Lower leg skin (tissue), 3 donors: Measurements from ENCODE around the gene NASP.

Experiments used
- POLR2A ChIP-seq, 2 donors: fragments of 450-650 bp; IDR thresholded peaks; one replicate each; pipeline ENCODE4 v1.6.1; 2016 to 2017; ENCODE audit warnings: antibody characterized with exemption in 2 of 2, mild to moderate bottlenecking in 1 of 2, moderate library complexity in 1 of 2
- TF ChIP-seq, protein P1 (sequence below), 3 donors: fragments of 450-650 bp; IDR thresholded peaks; one replicate each; pipeline ENCODE4 v1.5.1; 2016; ENCODE audit warnings: antibody characterized with exemption in 3 of 3, mild to moderate bottlenecking in 3 of 3, moderate library complexity in 2 of 3

DNA sequence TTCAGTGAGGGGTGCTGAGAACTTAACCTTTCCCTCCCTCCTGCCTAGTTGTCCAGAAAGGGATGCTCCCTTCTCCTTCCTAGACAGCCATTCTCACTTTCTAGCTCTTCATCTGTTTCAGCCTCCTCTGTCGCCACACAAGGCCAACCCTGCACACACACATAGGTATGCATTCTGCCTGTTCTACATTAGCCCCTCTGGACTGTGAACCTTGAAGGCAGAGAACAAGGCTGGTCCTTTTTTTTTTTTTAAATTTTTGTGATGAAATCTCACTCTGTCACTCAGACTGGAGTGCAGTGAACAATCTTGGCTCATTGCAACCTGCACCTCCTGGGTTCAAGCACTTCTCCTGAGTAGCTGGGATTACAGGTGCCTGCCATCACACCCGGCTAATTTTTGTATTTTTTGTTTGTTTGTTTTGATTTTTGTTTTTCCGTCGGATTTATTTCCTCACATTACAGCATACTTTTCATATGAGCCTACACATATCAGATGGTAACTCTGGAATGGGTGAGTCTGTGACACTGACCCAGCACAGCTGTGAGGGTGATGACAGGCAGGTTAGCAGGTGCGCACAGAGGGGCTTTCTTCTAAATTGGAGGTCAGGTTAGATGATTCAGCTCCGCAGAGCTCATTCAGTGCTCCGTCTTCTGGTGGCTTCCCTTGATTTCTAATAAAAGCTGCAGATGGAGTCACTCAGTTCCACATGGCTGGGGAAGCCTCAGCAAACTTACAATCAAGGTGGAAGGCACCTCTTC, 38.1 kb upstream of the NASP start:
- TF ChIP-seq, protein P1, sequence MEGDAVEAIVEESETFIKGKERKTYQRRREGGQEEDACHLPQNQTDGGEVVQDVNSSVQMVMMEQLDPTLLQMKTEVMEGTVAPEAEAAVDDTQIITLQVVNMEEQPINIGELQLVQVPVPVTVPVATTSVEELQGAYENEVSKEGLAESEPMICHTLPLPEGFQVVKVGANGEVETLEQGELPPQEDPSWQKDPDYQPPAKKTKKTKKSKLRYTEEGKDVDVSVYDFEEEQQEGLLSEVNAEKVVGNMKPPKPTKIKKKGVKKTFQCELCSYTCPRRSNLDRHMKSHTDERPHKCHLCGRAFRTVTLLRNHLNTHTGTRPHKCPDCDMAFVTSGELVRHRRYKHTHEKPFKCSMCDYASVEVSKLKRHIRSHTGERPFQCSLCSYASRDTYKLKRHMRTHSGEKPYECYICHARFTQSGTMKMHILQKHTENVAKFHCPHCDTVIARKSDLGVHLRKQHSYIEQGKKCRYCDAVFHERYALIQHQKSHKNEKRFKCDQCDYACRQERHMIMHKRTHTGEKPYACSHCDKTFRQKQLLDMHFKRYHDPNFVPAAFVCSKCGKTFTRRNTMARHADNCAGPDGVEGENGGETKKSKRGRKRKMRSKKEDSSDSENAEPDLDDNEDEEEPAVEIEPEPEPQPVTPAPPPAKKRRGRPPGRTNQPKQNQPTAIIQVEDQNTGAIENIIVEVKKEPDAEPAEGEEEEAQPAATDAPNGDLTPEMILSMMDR (IDR thresholded peaks at IDR 0.05), result no peak
- no peak for TF ChIP-seq POLR2A (IDR thresholded peaks at IDR 0.05)
